ENCODE results near the gene RAPGEF5. TPM values are rescaled to one million over a fixed set of nuclear protein-coding genes. Genes with fewer than 3 reads are reported as not detected.
A peak's percentile ranks its signal among the peaks of the same experiment; 100 is the strongest.

RAPGEF5 gene
- total RNA-seq, 1 experiment from 2014 or later, result 13.3 TPM

GRCh38 chr7:22153432-22154142 is 203.4 kb downstream of the RAPGEF5 start:
- H3K14ac ChIP-seq (ENCODE audit: insufficient read depth, low read length), result no peak overlapping the region; the same call in 1 of the 2 replicates
- H2AFZ ChIP-seq (ENCODE audit: low read length), result no peak overlapping the region
- no peak overlapping the region; the same call in 1 of the 2 replicates for H3K4ac ChIP-seq (ENCODE audit: low read depth, low read length)
- no peaks in the 10 kb centered on the region for H3K4me1 ChIP-seq (ENCODE audit: insufficient read depth, low read length)
- H3K56ac ChIP-seq (ENCODE audit: insufficient read length, low read depth, low read length), result no peak overlapping the region
- H4K20me1 ChIP-seq (ENCODE audit: control insufficient read depth, insufficient read depth, insufficient read length), result no peaks in the 10 kb centered on the region
- no peak overlapping the region for H4K8ac ChIP-seq (replicated peaks; ENCODE audit: insufficient read length, low read depth, low read length)
- no peaks in the 10 kb centered on the region for H3K79me2 ChIP-seq (ENCODE audit: insufficient read depth, low read length)
- H3K4me3 Mint-ChIP-seq, result peak overlapping the region in 1 of 2 experiments; percentile 40; a peak in 1 of 5 replicates
- H3K27me3 ChIP-seq (ENCODE audit: insufficient read depth, low read length), result no peaks in the 10 kb centered on the region
- no peak overlapping the region for H3K27ac ChIP-seq (ENCODE audit: insufficient read length, low read depth, low read length)
- H3K23ac ChIP-seq (ENCODE audit: insufficient read length, low read depth, low read length), result no peak overlapping the region
- DNase-seq, result no peak
- no peak overlapping the region for H4K5ac ChIP-seq (ENCODE audit: insufficient read length, low read depth, low read length)
- no peaks in the 10 kb centered on the region for H3K27me3 Mint-ChIP-seq (ENCODE audit: low read depth)
- H3K27ac Mint-ChIP-seq, result peak overlapping the region; percentile 59 to 99 (median 83); a peak in 6 of 7 replicates
- no peak overlapping the region for H3T11ph ChIP-seq (ENCODE audit: low read length)
- no peak overlapping the region for H2AK5ac ChIP-seq (ENCODE audit: insufficient read length, low read length)
- WGBS (ENCODE audit: extremely low coverage, insufficient read length, low lambda C conversion rate), result no CpG with 5 or more reads among the region's 8 CpGs
- no peaks in the 10 kb centered on the region for H3K79me1 ChIP-seq (ENCODE audit: insufficient read depth, low read depth, low read length, poor library complexity, severe bottlenecking)
- no peak overlapping the region for H2BK12ac ChIP-seq (ENCODE audit: insufficient read length, low read depth, low read length)
- peaks cover 0 to 9% (median 3%) of the 10 kb centered on the region in 3 experiments; a peak in 2 of 7 replicates for H3K36me3 Mint-ChIP-seq (ENCODE audit: insufficient read depth in 1 of 3, low read depth in 3 of 3)
- no peak overlapping the region for H3K9ac ChIP-seq (ENCODE audit: extremely low read depth, insufficient read length, low read length)
- H3K9me3 ChIP-seq (ENCODE audit: control insufficient read depth, low read depth, low read length), result no peaks in the 10 kb centered on the region
- TF ChIP-seq CTCF (conservative IDR thresholded peaks at IDR 0.05), result no peak
- H4K91ac ChIP-seq (ENCODE audit: insufficient read length, low read depth, low read length), result no peak overlapping the region
- no peak overlapping the region for H3K18ac ChIP-seq (ENCODE audit: insufficient read length, low read depth, low read length)
- no peak overlapping the region for H2BK5ac ChIP-seq (ENCODE audit: insufficient read length, low read length)
- H3K23me2 ChIP-seq (ENCODE audit: insufficient read length, low read depth, low read length, poor library complexity, severe bottlenecking), result no peaks in the 10 kb centered on the region
- H2BK20ac ChIP-seq (ENCODE audit: low read depth, low read length, poor library complexity, severe bottlenecking), result no peak overlapping the region
- H2BK120ac ChIP-seq (ENCODE audit: low read depth, low read length, poor library complexity, severe bottlenecking), result no peak overlapping the region
- H3K4me1 Mint-ChIP-seq, result peaks cover 20 to 26% of the 10 kb centered on the region in 2 experiments
- no peak overlapping the region for H3K4me2 ChIP-seq (ENCODE audit: insufficient read depth, insufficient read length, low read length)
- no peaks in the 10 kb centered on the region; a peak in 1 of 5 replicates for H3K9me3 Mint-ChIP-seq
- H2BK15ac ChIP-seq (ENCODE audit: low read depth, low read length), result no peak overlapping the region

Measured in H9 (cell line).